Naive thymus-derived CD4-positive, alpha-beta T cell (primary cell): Measurements from ENCODE around the gene SDR39U1. TPM values are rescaled to one million over a fixed set of nuclear protein-coding genes. Genes with fewer than 3 reads are reported as not detected.

Experiments
- ATAC-seq: fragments of 150-1000 bp; cut with Tn5 transposase; 2 replicates; pipeline ENCODE4 v1.10.0; 2021; ENCODE audit warnings: mild to moderate bottlenecking, moderate library complexity
- CTCF ChIA-PET: fragments of 350-600 bp; sonication (Branson Sonifier 250); formaldehyde crosslinking; loops from one replicate; lab custom pipeline; 2021; ENCODE audit warnings: antibody characterized with exemption; lab: Charles Lee
- POLR2A ChIA-PET: fragments of 350-600 bp; sonication (Branson Sonifier 250); formaldehyde crosslinking; loops from one replicate; lab custom pipeline; 2021; ENCODE audit warnings: antibody characterized with exemption, inconsistent platforms; lab: Charles Lee
- DNase-seq, 9 donors: peaks; one replicate each; pipeline versions ENCODE4 v3.0.0 to v3.0.0-alpha.2; 2020 to 2022; ENCODE audit warnings: mixed read lengths in 1 of 9
- H3K27ac ChIP-seq: one replicate; pipeline ENCODE4 v1.7.0; 2013; ENCODE audit warnings: mild to moderate bottlenecking, low read depth, low read length, moderate library complexity
- H3K27me3 ChIP-seq, 2 donors: one replicate each; pipeline ENCODE4 v1.7.0; 2013; ENCODE audit warnings: low read length in 2 of 2, mild to moderate bottlenecking in 2 of 2, moderate library complexity in 2 of 2; ENCODE audit not compliant: control insufficient read depth in 2 of 2, insufficient read depth in 2 of 2
- H3K36me3 ChIP-seq, 3 experiments: 1 replicate in 2 of 3; 2 replicates in 1 of 3; pipeline ENCODE4 v1.7.0; 2013; ENCODE audit warnings: low read length in 3 of 3, mild to moderate bottlenecking in 3 of 3, moderate library complexity in 1 of 3; ENCODE audit not compliant: insufficient read depth in 3 of 3, control insufficient read depth in 2 of 3
- H3K4me1 ChIP-seq, 2 donors: one replicate each; pipeline ENCODE4 v1.7.0; 2013; ENCODE audit warnings: low read length in 2 of 2, mild to moderate bottlenecking in 2 of 2, moderate library complexity in 1 of 2; ENCODE audit not compliant: control insufficient read depth in 2 of 2, insufficient read depth in 2 of 2
- H3K4me3 ChIP-seq: 2 replicates; pipeline ENCODE4 v1.7.0; 2013; ENCODE audit warnings: mild to moderate bottlenecking, low read length
- H3K9me3 ChIP-seq, 3 experiments: 1 replicate in 2 of 3; 2 replicates in 1 of 3; pipeline ENCODE4 v1.7.0; 2013; ENCODE audit warnings: low read length in 3 of 3; ENCODE audit not compliant: control insufficient read depth in 2 of 3
- H3K27ac Mint-ChIP-seq, 9 donors: one replicate each; pipeline ENCODE4 v1.8.0; 2020 to 2022; ENCODE audit warnings: mixed read lengths in 9 of 9, mild to moderate bottlenecking in 8 of 9, moderate library complexity in 5 of 9, inconsistent platforms in 2 of 9
- H3K27me3 Mint-ChIP-seq, 5 donors: one replicate each; pipeline ENCODE4 v1.8.0; 2021 to 2022; ENCODE audit warnings: mixed read lengths in 5 of 5, mild to moderate bottlenecking in 1 of 5
- H3K36me3 Mint-ChIP-seq, 5 donors: one replicate each; pipeline ENCODE4 v1.8.0; 2020 to 2022; ENCODE audit warnings: mixed read lengths in 5 of 5, mild to moderate bottlenecking in 3 of 5, inconsistent platforms in 1 of 5
- H3K4me1 Mint-ChIP-seq, 7 donors: one replicate each; pipeline ENCODE4 v1.8.0; 2020 to 2022; ENCODE audit warnings: mixed read lengths in 7 of 7, mild to moderate bottlenecking in 3 of 7, inconsistent platforms in 1 of 7
- H3K4me3 Mint-ChIP-seq, 10 donors: one replicate each; pipeline ENCODE4 v1.8.0; 2020 to 2022; ENCODE audit warnings: mild to moderate bottlenecking in 10 of 10, mixed read lengths in 10 of 10, moderate library complexity in 6 of 10, inconsistent platforms in 2 of 10
- H3K9me3 Mint-ChIP-seq, 11 donors: one replicate each; pipeline ENCODE4 v1.8.0; 2020 to 2022; ENCODE audit warnings: mixed read lengths in 11 of 11, mild to moderate bottlenecking in 4 of 11, inconsistent platforms in 1 of 11, moderate library complexity in 1 of 11
- intact Hi-C, 2 donors: fragments of 100-400 bp; cut with micrococcal nuclease; formaldehyde crosslinking; loops; one replicate each; pipeline ENCODE4 v1.15.1; 2023
- polyA plus RNA-seq, 2 donors: library from polyadenylated mRNA; unstranded; fragments of 300-500 nt; fragmentation: Illumina TruSeq; gene quantifications; one replicate each; pipeline ENCODE4 v1.2.3, GENCODE V29; 2021
- total RNA-seq, 6 experiments: library from RNA in 5 of 6; stranded (reverse) in 5 of 6; gene quantifications; 1 replicate in 5 of 6; 2 replicates in 1 of 6; pipeline ENCODE4 v1.2.3 and lab custom pipeline; 2021 to 2026

Gene SDR39U1
- total and polyA plus RNA-seq, 7 experiments from 2014 or later = 64.7 to 137 (median 96.2) TPM

- Mint-ChIP-seq H3K27ac (peak within 1 kb of the TSS; percentile 91 to 99 (median 98)), H3K27me3 (no peaks in the 10 kb centered on the region), H3K36me3 (peaks cover 4 to 26% (median 8%) of the 10 kb centered on the region in 5 donors), H3K4me3 (peak within 1 kb of the TSS; percentile 82 to 96 (median 91)), H3K4me1 (peaks cover 24 to 59% (median 58%) of the 10 kb centered on the region in 7 donors), H3K9me3 (peaks cover 0 to 3% (median 0%) of the 10 kb centered on the region in 11 donors)
- peaks cover 22 to 47% of the 10 kb centered on the region in 2 donors for H3K4me1 ChIP-seq
- H3K36me3 ChIP-seq = peaks cover 0 to 29% (median 5%) of the 10 kb centered on the region in 3 experiments
- POLR2A ChIA-PET = interaction anchor here (0.6 to 15.7 kb wide), 23 partner anchors 8 to 323 kb away, joined by 3 to 293 read pairs (median 7); partner anchors contain the start of genes ADCY4, CHMP4A, CIDEB and DCAF11
- DNase-seq (peak; percentile 79 to 89 (median 88)), ATAC-seq (peak; percentile 90)
- no peaks in the 10 kb centered on the region for H3K27me3 ChIP-seq
- H3K4me3 ChIP-seq = peak within 1 kb of the TSS; percentile 96
- H3K27ac ChIP-seq = peak within 1 kb of the TSS; percentile 99
- H3K9me3 ChIP-seq = no peaks in the 10 kb centered on the region
- intact Hi-C loops = loop anchor here (1.0 to 10.0 kb wide), 6 partner anchors 17 to 1127 kb away; partner anchors contain the start of genes EMC9 (in 1 of the 2), PABPN1 (in 1 of the 2), PPP1R3E (in 1 of the 2) and RABGGTA (in 1 of the 2)
- CTCF ChIA-PET = interaction anchor here (0.5 to 10.1 kb wide), 6 partner anchors 12 to 187 kb away, joined by 3 to 317 read pairs (median 12); partner anchors contain the start of genes ADCY4, CIDEB, LTB4R and LTB4R2
These were observed 13.0 kb downstream of the SDR39U1 start, which contains the start of the genes CBLN3 and KHNYN for GRCh38 chr14:24429395-24430142. TSS of gene CBLN3 (minus strand) at chr14:24429668. CDS start at chr14:24429054, 614 bp downstream. TSS of gene KHNYN (plus strand) at chr14:24429954. CDS start at chr14:24430731, 777 bp downstream.

GRCh38 chr14:24428628-24429394, 13.8 kb downstream of the SDR39U1 start:
- intact Hi-C loops = loop anchor here in 1 of 2 donors (1.0 kb wide), 2 partner anchors 17 to 158 kb away; partner anchors contain the start of gene RABGGTA
- Histone ChIP-seq H3K27me3 (no peaks in the 10 kb centered on the region), H3K27ac (peak overlapping the region; percentile 99), H3K9me3 (no peaks in the 10 kb centered on the region), H3K4me3 (peak overlapping the region; percentile 96), H3K36me3 (peaks cover 0 to 21% (median 5%) of the 10 kb centered on the region in 3 experiments), H3K4me1 (peaks cover 22 to 47% of the 10 kb centered on the region in 2 donors)
- no peaks in the 10 kb centered on the region for H3K27me3 Mint-ChIP-seq
- POLR2A ChIA-PET = interaction anchor here (1.5 to 15.7 kb wide), 5 partner anchors 9 to 187 kb away, joined by 4 to 293 read pairs (median 54); partner anchors contain the start of genes ADCY4, CIDEB, LTB4R and LTB4R2
- no peak for ATAC-seq
- CTCF ChIA-PET = interaction anchor here (1.3 to 1.5 kb wide), 2 partner anchors 96 to 98 kb away, joined by 3 to 4 read pairs; no protein-coding TSS in a partner anchor
- peaks cover 0 to 3% (median 0%) of the 10 kb centered on the region in 11 donors for H3K9me3 Mint-ChIP-seq
- peaks cover 4 to 21% (median 7%) of the 10 kb centered on the region in 5 donors for H3K36me3 Mint-ChIP-seq
- peak overlapping the region; percentile 37 to 96 (median 85) for H3K4me3 Mint-ChIP-seq
- peak overlapping the region; percentile 91 to 99 (median 98) for H3K27ac Mint-ChIP-seq
- no peak for DNase-seq
- H3K4me1 Mint-ChIP-seq = peaks cover 24 to 59% (median 58%) of the 10 kb centered on the region in 7 donors

- Histone ChIP-seq H3K36me3 (peaks cover 0 to 12% (median 0%) of the 10 kb centered on the region in 3 experiments), H3K4me1 (peaks cover 22 to 47% of the 10 kb centered on the region in 2 donors), H3K9me3 (no peaks in the 10 kb centered on the region), H3K4me3 (no peak overlapping the region), H3K27ac (peak overlapping the region; percentile 47), H3K27me3 (no peaks in the 10 kb centered on the region)
- intact Hi-C loops = loop anchor here in 1 of 2 donors (1.0 kb wide), 1 partner anchor 29 kb away; the partner anchor contains the start of gene NYNRIN
- H3K27ac Mint-ChIP-seq = peak overlapping the region; percentile 65 to 92 (median 79)
- DNase-seq (no peak), ATAC-seq (no peak)
- H3K27me3 Mint-ChIP-seq = no peaks in the 10 kb centered on the region
- H3K4me3 Mint-ChIP-seq = peak overlapping the region; percentile 7 to 63 (median 54)
- H3K4me1 Mint-ChIP-seq = peaks cover 24 to 58% (median 50%) of the 10 kb centered on the region in 7 donors
- POLR2A ChIA-PET = interaction anchor here (1.3 to 15.7 kb wide), 4 partner anchors 10 to 186 kb away, joined by 3 to 293 read pairs (median 26); partner anchors contain the start of genes ADCY4, RIPK3 and TINF2
- peaks cover 0 to 13% (median 2%) of the 10 kb centered on the region in 5 donors for H3K36me3 Mint-ChIP-seq
- CTCF ChIA-PET = interaction anchor here (0.8 to 1.5 kb wide), 5 partner anchors 14 to 117 kb away, joined by 3 to 5 read pairs (median 3); no protein-coding TSS in a partner anchor
- peaks cover 0 to 3% (median 0%) of the 10 kb centered on the region in 11 donors for H3K9me3 Mint-ChIP-seq
These were observed 14.8 kb downstream of the SDR39U1 start for GRCh38 chr14:24427537-24428508.

- Histone ChIP-seq H3K27me3 (no peaks in the 10 kb centered on the region), H3K9me3 (no peaks in the 10 kb centered on the region), H3K4me1 (peaks cover 26 to 46% of the 10 kb centered on the region in 2 donors), H3K4me3 (no peak overlapping the region), H3K27ac (peak overlapping the region; percentile 60), H3K36me3 (peaks cover 0 to 4% (median 0%) of the 10 kb centered on the region in 3 experiments)
- ChIA-PET POLR2A (interaction anchor here (1.0 to 15.7 kb wide), 4 partner anchors 10 to 92 kb away, joined by 3 to 293 read pairs (median 4); partner anchors contain the start of genes ADCY4 and RIPK3), CTCF (interaction anchor here (0.8 to 1.5 kb wide), 4 partner anchors 15 to 116 kb away, joined by 3 to 5 read pairs (median 4); no protein-coding TSS in a partner anchor)
- intact Hi-C loops = loop anchor here in 1 of 2 donors (1.0 kb wide), 1 partner anchor 28 kb away; the partner anchor contains the start of gene NYNRIN
- ATAC-seq = no peak
- Mint-ChIP-seq H3K4me3 (peak overlapping the region in 8 of 10 donors; percentile 1 to 63 (median 36)), H3K27me3 (no peaks in the 10 kb centered on the region), H3K36me3 (peaks cover 0 to 11% (median 0%) of the 10 kb centered on the region in 5 donors), H3K4me1 (peaks cover 24 to 57% (median 47%) of the 10 kb centered on the region in 7 donors), H3K27ac (peak overlapping the region; percentile 1 to 92 (median 79)), H3K9me3 (peaks cover 0 to 3% (median 0%) of the 10 kb centered on the region in 11 donors)
- peak in 4 of 9 donors; percentile 26 to 44 (median 40) for DNase-seq
These were observed 15.6 kb downstream of the SDR39U1 start for GRCh38 chr14:24426912-24427536.
